GM21825 (cell line): Measurements from ENCODE around the gene APLP2.
A peak's percentile ranks its signal among the peaks of the same experiment; 100 is the strongest.
"Not testable (repeated sequence)": the region's sequence is repeated elsewhere in the genome, so short reads cannot be mapped to it uniquely, and the experiment has no call there.

Experiments used
- ATAC-seq: cut with Tn5 transposase; IDR thresholded peaks from one replicate; pipeline ENCODE4 v1.9.1; 2021; ENCODE audit warnings: mild to moderate bottlenecking, moderate library complexity; ENCODE audit not compliant: unreplicated experiment

APLP2 gene

GRCh38 chr11:130069659-130070108 is at the start of gene APLP2:
TSS of gene APLP2 (plus strand) at chr11:130069894. CDS start at chr11:130069978, 84 bp downstream.
- peak; percentile 96 for ATAC-seq

GRCh38 chr11:130020323-130020722 is 49.4 kb upstream of the APLP2 start:
- no peak for ATAC-seq

- ATAC-seq, result not testable (repeated sequence)
Measured at GRCh38 chr11:130021606-130022005, 48.1 kb upstream of the APLP2 start.

- ATAC-seq, result peak; percentile 9
Measured at GRCh38 chr11:130022799-130023198, 46.9 kb upstream of the APLP2 start.

- ATAC-seq, result peak; percentile 98
Measured at GRCh38 chr11:130023204-130023603, 46.5 kb upstream of the APLP2 start.

- ATAC-seq, result no peak
Measured at GRCh38 chr11:130024361-130024760, 45.3 kb upstream of the APLP2 start.

GRCh38 chr11:130025371-130025770 is 44.3 kb upstream of the APLP2 start:
- no peak for ATAC-seq

GRCh38 chr11:130029137-130029536 is 40.6 kb upstream of the APLP2 start:
- no peak for ATAC-seq

- no peak for ATAC-seq
Measured at GRCh38 chr11:130031056-130031455, 38.6 kb upstream of the APLP2 start.

GRCh38 chr11:130031945-130032344 is 37.7 kb upstream of the APLP2 start:
- no peak for ATAC-seq

GRCh38 chr11:130032931-130033330 is 36.8 kb upstream of the APLP2 start:
- no peak for ATAC-seq

GRCh38 chr11:130034236-130034635 is 35.5 kb upstream of the APLP2 start:
- ATAC-seq, result no peak

- ATAC-seq, result no peak
Measured at GRCh38 chr11:130037058-130037457, 32.6 kb upstream of the APLP2 start.

GRCh38 chr11:130037881-130038585 is 31.7 kb upstream of the APLP2 start:
- ATAC-seq, result no peak

- ATAC-seq, result no peak
Measured at GRCh38 chr11:130040281-130040940, 29.3 kb upstream of the APLP2 start.

GRCh38 chr11:130042093-130042591 is 27.6 kb upstream of the APLP2 start:
- no peak for ATAC-seq

- ATAC-seq, result no peak
Measured at GRCh38 chr11:130043575-130043974, 26.1 kb upstream of the APLP2 start.

- no peak for ATAC-seq
Measured at GRCh38 chr11:130047141-130047540, 22.6 kb upstream of the APLP2 start.

- no peak for ATAC-seq
Measured at GRCh38 chr11:130049328-130049771, 20.3 kb upstream of the APLP2 start.

- ATAC-seq, result no peak
Measured at GRCh38 chr11:130050257-130050656, 19.4 kb upstream of the APLP2 start.

- no peak for ATAC-seq
Measured at GRCh38 chr11:130051082-130051481, 18.6 kb upstream of the APLP2 start.

- ATAC-seq, result no peak
Measured at GRCh38 chr11:130052567-130052966, 17.1 kb upstream of the APLP2 start.
